ENCODE data around the gene FGF4. TPM values are rescaled to one million over a fixed set of nuclear protein-coding genes. Genes with fewer than 3 reads are reported as not detected.

Gene FGF4
- not detected for total RNA-seq

- peaks cover 56% of the 10 kb centered on the region for H3K27me3 Mint-ChIP-seq
- H3K27ac Mint-ChIP-seq = no peak within 1 kb of the TSS
- no peaks in the 10 kb centered on the region for H3K36me3 Mint-ChIP-seq
- H3K4me3 Mint-ChIP-seq = no peak within 1 kb of the TSS
- no peaks in the 10 kb centered on the region for H3K4me1 Mint-ChIP-seq
- no peak for DNase-seq
- no peaks in the 10 kb centered on the region for H3K9me3 Mint-ChIP-seq
These were observed at the start of gene FGF4 for GRCh38 chr11:69775163-69775755. Gene FGF4, minus strand, starts transcription at chr11:69775341. Its CDS starts 257 bp downstream, at chr11:69775084.

- Mint-ChIP-seq H3K27me3 (peaks cover 34% of the 10 kb centered on the region), H3K36me3 (no peaks in the 10 kb centered on the region), H3K9me3 (no peaks in the 10 kb centered on the region), H3K4me3 (no peak overlapping the region), H3K4me1 (no peaks in the 10 kb centered on the region), H3K27ac (no peak overlapping the region)
- no peak for DNase-seq
These were observed 48.6 kb upstream of the FGF4 start for GRCh38 chr11:69823641-69824265.

- H3K27ac Mint-ChIP-seq = no peak overlapping the region
- no peak overlapping the region for H3K4me3 Mint-ChIP-seq
- no peaks in the 10 kb centered on the region for H3K9me3 Mint-ChIP-seq
- H3K4me1 Mint-ChIP-seq = no peaks in the 10 kb centered on the region
- no peaks in the 10 kb centered on the region for H3K36me3 Mint-ChIP-seq
- peaks cover 34% of the 10 kb centered on the region for H3K27me3 Mint-ChIP-seq
- DNase-seq = no peak
These were observed 47.7 kb upstream of the FGF4 start for GRCh38 chr11:69822676-69823494.

- H3K27me3 Mint-ChIP-seq = peaks cover 41% of the 10 kb centered on the region
- DNase-seq = no peak
- no peaks in the 10 kb centered on the region for H3K9me3 Mint-ChIP-seq
- no peaks in the 10 kb centered on the region for H3K36me3 Mint-ChIP-seq
- H3K27ac Mint-ChIP-seq = no peak overlapping the region
- H3K4me3 Mint-ChIP-seq = no peak overlapping the region
- H3K4me1 Mint-ChIP-seq = no peaks in the 10 kb centered on the region
These were observed 46.4 kb upstream of the FGF4 start for GRCh38 chr11:69821511-69822040.

- H3K4me3 Mint-ChIP-seq = no peak overlapping the region
- H3K27me3 Mint-ChIP-seq = peaks cover 50% of the 10 kb centered on the region
- H3K4me1 Mint-ChIP-seq = no peaks in the 10 kb centered on the region
- no peaks in the 10 kb centered on the region for H3K9me3 Mint-ChIP-seq
- DNase-seq = no peak
- no peaks in the 10 kb centered on the region for H3K36me3 Mint-ChIP-seq
- H3K27ac Mint-ChIP-seq = no peak overlapping the region
These were observed 45.3 kb upstream of the FGF4 start for GRCh38 chr11:69820441-69820840.

- Mint-ChIP-seq H3K36me3 (no peaks in the 10 kb centered on the region), H3K27me3 (peaks cover 58% of the 10 kb centered on the region), H3K4me3 (no peak overlapping the region), H3K9me3 (no peaks in the 10 kb centered on the region), H3K4me1 (no peaks in the 10 kb centered on the region), H3K27ac (no peak overlapping the region)
- no peak for DNase-seq
These were observed 44.5 kb upstream of the FGF4 start for GRCh38 chr11:69819541-69820070.

GRCh38 chr11:69818603-69819441 lies 43.7 kb upstream of the FGF4 start, which contains the start of gene FGF3:
Gene FGF3, minus strand, starts transcription at chr11:69819416. Its CDS starts 483 bp downstream, at chr11:69818933.
- no peaks in the 10 kb centered on the region for H3K9me3 Mint-ChIP-seq
- H3K36me3 Mint-ChIP-seq = no peaks in the 10 kb centered on the region
- H3K27me3 Mint-ChIP-seq = peaks cover 61% of the 10 kb centered on the region
- H3K27ac Mint-ChIP-seq = no peak within 1 kb of the TSS
- no peaks in the 10 kb centered on the region for H3K4me1 Mint-ChIP-seq
- no peak within 1 kb of the TSS for H3K4me3 Mint-ChIP-seq
- no peak for DNase-seq

- no peaks in the 10 kb centered on the region for H3K4me1 Mint-ChIP-seq
- no peaks in the 10 kb centered on the region for H3K36me3 Mint-ChIP-seq
- H3K9me3 Mint-ChIP-seq = no peaks in the 10 kb centered on the region
- DNase-seq = no peak
- no peak overlapping the region for H3K4me3 Mint-ChIP-seq
- no peak overlapping the region for H3K27ac Mint-ChIP-seq
- peaks cover 63% of the 10 kb centered on the region for H3K27me3 Mint-ChIP-seq
These were observed 43.1 kb upstream of the FGF4 start for GRCh38 chr11:69818231-69818602.

- no peak overlapping the region for H3K4me3 Mint-ChIP-seq
- DNase-seq = no peak
- no peaks in the 10 kb centered on the region for H3K4me1 Mint-ChIP-seq
- peaks cover 64% of the 10 kb centered on the region for H3K27me3 Mint-ChIP-seq
- no peak overlapping the region for H3K27ac Mint-ChIP-seq
- H3K9me3 Mint-ChIP-seq = no peaks in the 10 kb centered on the region
- no peaks in the 10 kb centered on the region for H3K36me3 Mint-ChIP-seq
These were observed 42.4 kb upstream of the FGF4 start for GRCh38 chr11:69817265-69818230.

GRCh38 chr11:69816671-69817070 lies 41.5 kb upstream of the FGF4 start:
- H3K9me3 Mint-ChIP-seq = no peaks in the 10 kb centered on the region
- no peak overlapping the region for H3K4me3 Mint-ChIP-seq
- no peaks in the 10 kb centered on the region for H3K4me1 Mint-ChIP-seq
- peaks cover 57% of the 10 kb centered on the region for H3K27me3 Mint-ChIP-seq
- no peaks in the 10 kb centered on the region for H3K36me3 Mint-ChIP-seq
- H3K27ac Mint-ChIP-seq = no peak overlapping the region
- DNase-seq = no peak

- DNase-seq = no peak
- Mint-ChIP-seq H3K9me3 (no peaks in the 10 kb centered on the region), H3K36me3 (no peaks in the 10 kb centered on the region), H3K4me3 (no peak overlapping the region), H3K27ac (no peak overlapping the region), H3K4me1 (no peaks in the 10 kb centered on the region), H3K27me3 (peaks cover 52% of the 10 kb centered on the region)
These were observed 40.8 kb upstream of the FGF4 start for GRCh38 chr11:69815973-69816372.

- Mint-ChIP-seq H3K4me3 (no peak overlapping the region), H3K9me3 (no peaks in the 10 kb centered on the region), H3K27me3 (peaks cover 41% of the 10 kb centered on the region), H3K36me3 (no peaks in the 10 kb centered on the region), H3K4me1 (no peaks in the 10 kb centered on the region), H3K27ac (no peak overlapping the region)
- no peak for DNase-seq
These were observed 39.8 kb upstream of the FGF4 start for GRCh38 chr11:69814902-69815301.

GRCh38 chr11:69814411-69814810 lies 39.3 kb upstream of the FGF4 start:
- no peak overlapping the region for H3K27ac Mint-ChIP-seq
- H3K27me3 Mint-ChIP-seq = peaks cover 40% of the 10 kb centered on the region
- H3K36me3 Mint-ChIP-seq = no peaks in the 10 kb centered on the region
- DNase-seq = no peak
- no peaks in the 10 kb centered on the region for H3K4me1 Mint-ChIP-seq
- no peaks in the 10 kb centered on the region for H3K9me3 Mint-ChIP-seq
- H3K4me3 Mint-ChIP-seq = no peak overlapping the region

- no peaks in the 10 kb centered on the region for H3K9me3 Mint-ChIP-seq
- DNase-seq = no peak
- H3K27ac Mint-ChIP-seq = no peak overlapping the region
- no peaks in the 10 kb centered on the region for H3K36me3 Mint-ChIP-seq
- H3K4me3 Mint-ChIP-seq = no peak overlapping the region
- peaks cover 39% of the 10 kb centered on the region for H3K27me3 Mint-ChIP-seq
- no peaks in the 10 kb centered on the region for H3K4me1 Mint-ChIP-seq
These were observed 38.7 kb upstream of the FGF4 start for GRCh38 chr11:69813839-69814238.

Measured in activated naive CD8-positive, alpha-beta T cell treated with anti-CD3 and anti-CD28 coated beads for 36 hours (primary cell).